Astrocyte (in vitro differentiated cells and primary cell): ENCODE measurements around the gene ADIPOR2.

Experiments
- EZH2 ChIP-seq: IDR thresholded peaks from 2 replicates; pipeline ENCODE4 v1.6.1; 2012; ENCODE audit warnings: mild to moderate bottlenecking, low read length, inconsistent platforms; ENCODE audit not compliant: insufficient read depth
- TF ChIP-seq, protein P1 (sequence below): IDR thresholded peaks from 2 replicates; pipeline ENCODE4 v1.5.1; 2011; ENCODE audit warnings: low read depth, mild to moderate bottlenecking, inconsistent platforms, low read length, moderate library complexity; ENCODE audit not compliant: insufficient read depth

DNA sequence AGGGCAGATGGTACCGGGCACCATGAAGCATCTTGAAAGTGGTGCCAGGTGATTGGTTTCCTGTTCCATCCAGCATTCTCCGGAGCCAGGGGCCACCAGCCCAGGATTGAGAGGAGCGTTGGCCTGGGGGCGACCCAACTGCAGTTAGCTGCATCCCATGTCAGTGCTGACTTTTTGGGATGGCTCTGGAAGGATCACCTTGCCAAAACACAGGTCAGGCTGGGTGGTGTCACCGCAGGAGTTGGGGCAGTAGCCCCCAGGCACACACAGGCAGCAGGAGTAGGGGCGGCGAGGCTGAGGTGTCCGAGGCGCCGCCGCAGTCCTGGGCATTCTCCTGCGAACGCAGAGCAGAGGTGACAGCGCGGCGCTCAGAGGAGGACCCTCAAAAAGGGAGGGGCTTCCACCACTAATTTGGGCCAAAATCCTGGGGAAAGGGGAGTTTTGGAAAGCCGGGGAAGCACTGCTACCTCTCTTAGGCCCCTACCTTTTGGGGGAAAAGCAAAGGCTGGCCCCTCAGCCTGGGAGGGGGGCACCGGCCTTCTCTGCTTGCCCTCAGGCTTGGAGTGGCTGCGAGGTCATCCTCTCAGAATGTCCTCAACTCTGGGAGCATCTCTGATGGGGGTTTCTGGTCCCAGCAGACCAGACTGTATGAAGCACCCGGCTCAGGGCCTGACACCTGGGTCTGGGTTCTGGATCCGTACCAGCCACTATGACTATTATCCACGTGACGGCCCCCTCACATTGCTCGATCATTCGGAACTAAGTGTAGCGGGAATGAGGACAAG is 102.7 kb downstream of the ADIPOR2 start:
- TF ChIP-seq, protein P1, sequence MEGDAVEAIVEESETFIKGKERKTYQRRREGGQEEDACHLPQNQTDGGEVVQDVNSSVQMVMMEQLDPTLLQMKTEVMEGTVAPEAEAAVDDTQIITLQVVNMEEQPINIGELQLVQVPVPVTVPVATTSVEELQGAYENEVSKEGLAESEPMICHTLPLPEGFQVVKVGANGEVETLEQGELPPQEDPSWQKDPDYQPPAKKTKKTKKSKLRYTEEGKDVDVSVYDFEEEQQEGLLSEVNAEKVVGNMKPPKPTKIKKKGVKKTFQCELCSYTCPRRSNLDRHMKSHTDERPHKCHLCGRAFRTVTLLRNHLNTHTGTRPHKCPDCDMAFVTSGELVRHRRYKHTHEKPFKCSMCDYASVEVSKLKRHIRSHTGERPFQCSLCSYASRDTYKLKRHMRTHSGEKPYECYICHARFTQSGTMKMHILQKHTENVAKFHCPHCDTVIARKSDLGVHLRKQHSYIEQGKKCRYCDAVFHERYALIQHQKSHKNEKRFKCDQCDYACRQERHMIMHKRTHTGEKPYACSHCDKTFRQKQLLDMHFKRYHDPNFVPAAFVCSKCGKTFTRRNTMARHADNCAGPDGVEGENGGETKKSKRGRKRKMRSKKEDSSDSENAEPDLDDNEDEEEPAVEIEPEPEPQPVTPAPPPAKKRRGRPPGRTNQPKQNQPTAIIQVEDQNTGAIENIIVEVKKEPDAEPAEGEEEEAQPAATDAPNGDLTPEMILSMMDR: no peak
- no peak for TF ChIP-seq EZH2
